A673 (cell line): ENCODE data around the gene TUBA8. TPM values are rescaled to one million over a fixed set of nuclear protein-coding genes. Genes with fewer than 3 reads are reported as not detected.
A peak's percentile ranks its signal among the peaks of the same experiment; 100 is the strongest.
"Not testable (repeated sequence)": the region's sequence is repeated elsewhere in the genome, so short reads cannot be mapped to it uniquely, and the experiment has no call there.

Experiments
- Bru-seq: library from RNA; stranded (reverse); fragments of 400-500 nt; gene quantifications from one replicate; lab custom pipeline; 2021; lab: Mats Ljungman, UMichigan
- BruChase-seq, 2 experiments: library from RNA; stranded (reverse); fragments of 400-500 nt; gene quantifications; one replicate each; lab custom pipeline; 2021; lab: Mats Ljungman, UMichigan
- BruUV-seq: library from RNA; stranded (reverse); fragments of 400-500 nt; replicated peaks from 2 replicates; lab custom pipeline; 2021; lab: Mats Ljungman, UMichigan
- CTCF ChIA-PET: fragments of 300-600 bp; sonication (Branson Sonifier 250); formaldehyde crosslinking; loops from one replicate; lab custom pipeline; 2022; ENCODE audit warnings: antibody characterized with exemption; lab: Charles Lee
- POLR2A ChIA-PET: fragments of 300-600 bp; sonication (Branson Sonifier 250); formaldehyde crosslinking; loops from one replicate; lab custom pipeline; 2022; ENCODE audit warnings: antibody characterized with exemption; ENCODE audit not compliant: low non-redundant PET; lab: Charles Lee
- DNase-seq: peaks from one replicate; pipeline ENCODE4 v3.0.0-alpha.2; 2015; ENCODE audit warnings: low spot score
- H3K27ac ChIP-seq: fragments of 200-600 bp; sonication (generic); 2 replicates; pipeline ENCODE4 v1.5.1; 2016; ENCODE audit warnings: mixed run types, low read depth, mild to moderate bottlenecking, mixed read lengths, antibody characterized with exemption, low read length; ENCODE audit not compliant: poor library complexity, severe bottlenecking
- H3K27me3 ChIP-seq: fragments of 200-600 bp; sonication (generic); replicated peaks from 2 replicates; pipeline ENCODE4 v1.6.1; 2017; ENCODE audit warnings: mixed run types, low read depth, mild to moderate bottlenecking, mixed read lengths, antibody characterized with exemption, low read length; ENCODE audit not compliant: insufficient read depth, poor library complexity
- H3K36me3 ChIP-seq: fragments of 200-600 bp; sonication (generic); 2 replicates; pipeline ENCODE4 v1.6.1; 2016; ENCODE audit warnings: mixed run types, mild to moderate bottlenecking, mixed read lengths, antibody characterized with exemption, low read length; ENCODE audit not compliant: insufficient read depth, poor library complexity, severe bottlenecking
- H3K4me1 ChIP-seq: fragments of 200-600 bp; sonication (generic); 2 replicates; pipeline ENCODE4 v1.6.1; 2017; ENCODE audit warnings: mixed run types, mild to moderate bottlenecking, mixed read lengths, antibody characterized with exemption, low read length; ENCODE audit not compliant: insufficient read depth, poor library complexity, severe bottlenecking
- H3K4me3 ChIP-seq: fragments of 200-600 bp; sonication (generic); 2 replicates; pipeline ENCODE4 v1.5.1; 2016; ENCODE audit warnings: low read depth, mixed run types, mild to moderate bottlenecking, mixed read lengths, low read length; ENCODE audit not compliant: poor library complexity, severe bottlenecking
- H3K9me3 ChIP-seq: fragments of 200-600 bp; sonication (generic); 2 replicates; pipeline ENCODE4 v1.6.1; 2016; ENCODE audit warnings: mixed run types, low read depth, mild to moderate bottlenecking, mixed read lengths, antibody characterized with exemption, low read length; ENCODE audit not compliant: poor library complexity, severe bottlenecking
- EZH2 ChIP-seq: fragments of 200-600 bp; sonication (generic); IDR thresholded peaks from 2 replicates; pipeline ENCODE4 v1.6.1; 2017; ENCODE audit warnings: borderline replicate concordance, low read depth, mild to moderate bottlenecking, mixed read lengths, antibody characterized with exemption, low read length; ENCODE audit not compliant: poor library complexity, severe bottlenecking
- intact Hi-C: fragments of 100-400 bp; cut with micrococcal nuclease; formaldehyde crosslinking; loops from one replicate; pipeline ENCODE4 v1.10.0; 2022; ENCODE audit not compliant: unreplicated experiment
- long read RNA-seq: library from polyadenylated mRNA; stranded (forward); transcript quantifications from one replicate; pipeline ENCODE4 v2.0.0, GENCODE V29; 2022
- total RNA-seq: library from RNA; stranded (reverse); gene quantifications from 2 replicates; pipeline ENCODE4 v1.2.3, GENCODE V29; 2021
- TF ChIP-seq, protein P1 (sequence below): fragments of 300-800, 200-600 bp; sonication (generic); conservative IDR thresholded peaks from 2 replicates; pipeline ENCODE4 v1.5.1; 2017; ENCODE audit warnings: low read depth, mild to moderate bottlenecking, antibody characterized with exemption, low read length, moderate library complexity, mixed read lengths

TUBA8 gene
- total RNA-seq (3.0 and 3.1 TPM in 2 replicates), Bru-seq, nascent RNA (percentile 44 among the genes with signal in this experiment), BruChase-seq, experiment 1, labeled RNA remaining after a 2-hour chase (percentile 52 among the genes with signal in this experiment), BruChase-seq, experiment 2, labeled RNA remaining after a 6-hour chase (percentile 55 among the genes with signal in this experiment)
- long read RNA-seq, partial matches to known transcripts = 1 of 5 reads
- long read RNA-seq, other reads (novel, unspliced or antisense) = 3 of 5 reads

DNA sequence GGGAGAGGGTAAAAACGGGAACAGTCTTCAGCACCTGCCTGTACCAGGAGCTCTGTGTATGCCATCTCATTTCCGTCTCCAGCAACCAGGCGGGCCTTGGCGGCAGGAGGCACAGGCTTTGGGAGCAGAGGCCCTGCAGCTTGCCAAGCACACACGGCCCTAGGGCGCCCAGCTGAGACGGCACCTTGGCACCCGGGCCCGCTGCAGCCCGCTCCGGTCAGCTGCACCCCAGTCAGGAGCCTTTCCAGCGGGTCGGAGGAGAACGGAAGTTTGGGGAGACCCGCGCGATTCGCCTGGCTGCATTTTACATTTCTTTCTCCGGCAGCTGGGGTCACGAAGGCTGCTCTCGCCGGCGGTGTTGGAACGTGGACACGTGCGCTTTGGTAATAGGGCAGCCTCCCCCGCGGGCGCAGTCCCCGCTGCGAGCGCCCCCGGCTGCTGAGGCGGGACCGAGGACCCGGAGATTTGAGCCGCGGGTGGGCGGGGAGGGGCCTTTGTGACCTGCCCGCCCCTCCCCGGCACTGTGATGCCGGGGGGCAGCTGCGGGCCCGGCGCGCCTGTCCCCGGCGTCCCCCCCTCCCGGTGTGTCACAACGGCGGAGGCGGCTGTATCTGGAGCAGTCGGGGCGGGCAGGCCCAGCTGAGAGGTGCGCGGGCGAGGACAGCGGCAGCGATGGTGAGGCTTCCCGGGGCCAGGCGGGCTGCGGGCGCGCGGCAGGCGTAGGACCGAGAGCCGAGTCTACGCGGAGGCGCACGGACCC, at the start of gene TUBA8:
Gene TUBA8, plus strand, starts transcription at position 616 of the 760 bp plus-strand sequence. Its CDS starts 57 bp downstream, at position 673.
- peak; percentile 43 for DNase-seq
- ChIA-PET POLR2A (interaction anchor here (0.6 kb wide), 1 partner anchor 40 kb away, joined by 15 read pairs; the partner anchor contains the start of gene USP18), CTCF (no interaction called here)
- intact Hi-C loops = no loop called here
- Histone ChIP-seq H3K4me3 (peak within 1 kb of the TSS; percentile 46), H3K36me3 (no peaks in the 10 kb centered on the region), H3K9me3 (no peaks in the 10 kb centered on the region), H3K27ac (no peak within 1 kb of the TSS), H3K27me3 (no peaks in the 10 kb centered on the region), H3K4me1 (no peaks in the 10 kb centered on the region)
- TF ChIP-seq, protein P1, sequence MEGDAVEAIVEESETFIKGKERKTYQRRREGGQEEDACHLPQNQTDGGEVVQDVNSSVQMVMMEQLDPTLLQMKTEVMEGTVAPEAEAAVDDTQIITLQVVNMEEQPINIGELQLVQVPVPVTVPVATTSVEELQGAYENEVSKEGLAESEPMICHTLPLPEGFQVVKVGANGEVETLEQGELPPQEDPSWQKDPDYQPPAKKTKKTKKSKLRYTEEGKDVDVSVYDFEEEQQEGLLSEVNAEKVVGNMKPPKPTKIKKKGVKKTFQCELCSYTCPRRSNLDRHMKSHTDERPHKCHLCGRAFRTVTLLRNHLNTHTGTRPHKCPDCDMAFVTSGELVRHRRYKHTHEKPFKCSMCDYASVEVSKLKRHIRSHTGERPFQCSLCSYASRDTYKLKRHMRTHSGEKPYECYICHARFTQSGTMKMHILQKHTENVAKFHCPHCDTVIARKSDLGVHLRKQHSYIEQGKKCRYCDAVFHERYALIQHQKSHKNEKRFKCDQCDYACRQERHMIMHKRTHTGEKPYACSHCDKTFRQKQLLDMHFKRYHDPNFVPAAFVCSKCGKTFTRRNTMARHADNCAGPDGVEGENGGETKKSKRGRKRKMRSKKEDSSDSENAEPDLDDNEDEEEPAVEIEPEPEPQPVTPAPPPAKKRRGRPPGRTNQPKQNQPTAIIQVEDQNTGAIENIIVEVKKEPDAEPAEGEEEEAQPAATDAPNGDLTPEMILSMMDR = no peak
- TF ChIP-seq EZH2 = no peak
- no TSS peak for BruUV-seq

DNA sequence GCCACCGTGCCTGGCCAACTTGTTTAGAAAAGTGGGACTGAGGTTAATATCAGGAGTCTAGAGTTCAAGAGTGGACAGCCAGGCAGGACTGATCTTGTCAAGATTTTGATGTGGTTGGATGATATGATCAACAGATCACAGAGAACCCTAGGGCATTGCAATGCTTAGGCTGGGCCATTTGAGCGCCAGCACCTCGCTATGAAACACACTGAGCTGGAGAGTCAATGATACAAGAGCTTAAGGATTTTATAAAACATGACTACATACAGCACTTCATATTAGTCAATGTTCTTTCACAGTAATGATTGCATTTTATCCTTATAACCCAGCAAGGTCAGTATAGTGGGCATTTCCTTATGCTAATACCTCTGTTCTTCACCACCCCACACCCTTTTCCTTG, 48.2 kb upstream of the TUBA8 start:
- no peak for TF ChIP-seq EZH2
- TF ChIP-seq, protein P1 = no peak
- Histone ChIP-seq H3K27me3 (no peaks in the 10 kb centered on the region), H3K27ac (peak overlapping the region; percentile 55), H3K9me3 (no peaks in the 10 kb centered on the region), H3K4me3 (no peak overlapping the region), H3K4me1 (peaks cover 9% of the 10 kb centered on the region), H3K36me3 (no peaks in the 10 kb centered on the region)
- no peak for DNase-seq
- intact Hi-C loops = loop anchor here (5.0 kb wide), 1 partner anchor 40 kb away; the partner anchor contains the start of gene MICAL3
- ChIA-PET POLR2A (no interaction called here), CTCF (interaction anchor here (1.7 kb wide), 1 partner anchor 13 kb away, joined by 6 read pairs; no protein-coding TSS in a partner anchor)
- no TSS peak for BruUV-seq

DNA sequence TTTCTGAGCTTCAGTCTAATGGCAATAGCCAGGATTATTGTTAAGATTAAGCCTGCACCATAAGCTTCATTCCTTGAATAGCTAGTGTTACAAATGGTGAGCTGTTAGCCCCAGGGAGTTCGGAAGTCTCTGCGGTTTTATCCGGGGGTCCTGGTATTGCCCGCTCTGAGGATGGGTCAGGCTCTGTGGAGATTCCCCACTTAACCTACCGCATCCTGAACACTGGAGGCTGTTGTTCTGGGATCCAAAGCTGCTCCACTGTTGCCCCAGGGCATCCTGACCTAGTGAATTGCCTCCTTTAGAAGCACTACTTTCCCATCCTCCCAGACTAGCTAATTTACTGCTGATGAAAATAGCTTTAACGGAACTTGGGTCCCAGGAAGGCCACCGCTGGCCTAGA, 47.3 kb upstream of the TUBA8 start:
- Histone ChIP-seq H3K36me3 (no peaks in the 10 kb centered on the region), H3K4me3 (no peak overlapping the region), H3K9me3 (no peaks in the 10 kb centered on the region), H3K27ac (peak overlapping the region; percentile 55), H3K27me3 (no peaks in the 10 kb centered on the region), H3K4me1 (peaks cover 9% of the 10 kb centered on the region)
- no peak for DNase-seq
- POLR2A ChIA-PET = no interaction called here
- BruUV-seq = no TSS peak
- intact Hi-C loops = loop anchor here (5.0 kb wide), 1 partner anchor 41 kb away; the partner anchor contains the start of gene MICAL3
- CTCF ChIA-PET = interaction anchor here (1.7 kb wide), 1 partner anchor 13 kb away, joined by 6 read pairs; no protein-coding TSS in a partner anchor
- TF ChIP-seq EZH2 = no peak
- TF ChIP-seq, protein P1 = no peak

DNA sequence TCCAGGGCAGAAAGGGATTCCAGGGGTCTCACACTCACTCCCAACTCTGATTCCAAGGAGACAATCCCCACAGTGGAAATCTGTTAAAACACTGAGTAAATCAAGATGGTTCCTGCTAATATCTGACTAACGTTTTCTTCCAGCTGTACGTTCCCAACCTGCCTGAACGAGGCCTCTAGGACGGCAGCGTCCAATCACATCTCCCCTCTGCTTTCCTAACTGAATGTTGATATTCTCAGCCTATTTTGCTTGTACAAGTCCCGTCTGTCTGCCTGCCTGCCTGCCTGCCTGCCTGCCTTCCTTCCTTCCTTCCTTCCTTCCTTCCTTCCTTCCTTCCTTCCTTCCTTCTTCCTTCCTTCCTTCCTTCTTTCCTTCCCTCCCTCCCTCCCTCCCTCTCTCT, 46.9 kb upstream of the TUBA8 start:
- intact Hi-C loops = loop anchor here (5.0 kb wide), 1 partner anchor 41 kb away; the partner anchor contains the start of gene MICAL3
- DNase-seq = peak; percentile 65
- H3K4me3 ChIP-seq, H3K27me3 ChIP-seq, H3K9me3 ChIP-seq, BruUV-seq, POLR2A ChIA-PET, H3K4me1 ChIP-seq, H3K36me3 ChIP-seq: not testable (repeated sequence)
- CTCF ChIA-PET = interaction anchor here (1.7 kb wide), 1 partner anchor 12 kb away, joined by 6 read pairs; no protein-coding TSS in a partner anchor
- H3K27ac ChIP-seq = peak overlapping the region; percentile 55
